HG02840 (cell line): ENCODE data around the gene CYB561D2.

Experiments
- ATAC-seq: cut with Tn5 transposase; IDR thresholded peaks from one replicate; pipeline ENCODE4 v1.9.1; 2021; ENCODE audit warnings: mild to moderate bottlenecking, moderate library complexity, moderate number of reproducible peaks; ENCODE audit not compliant: unreplicated experiment, low FRiP score

Gene CYB561D2

GRCh38 chr3:50340448-50341329 lies 10.0 kb upstream of the CYB561D2 start, which contains the start of gene RASSF1:
Gene RASSF1 (minus strand): TSS chr3:50340836. CDS start chr3:50340805, 31 bp downstream.
- no peak for ATAC-seq

DNA sequence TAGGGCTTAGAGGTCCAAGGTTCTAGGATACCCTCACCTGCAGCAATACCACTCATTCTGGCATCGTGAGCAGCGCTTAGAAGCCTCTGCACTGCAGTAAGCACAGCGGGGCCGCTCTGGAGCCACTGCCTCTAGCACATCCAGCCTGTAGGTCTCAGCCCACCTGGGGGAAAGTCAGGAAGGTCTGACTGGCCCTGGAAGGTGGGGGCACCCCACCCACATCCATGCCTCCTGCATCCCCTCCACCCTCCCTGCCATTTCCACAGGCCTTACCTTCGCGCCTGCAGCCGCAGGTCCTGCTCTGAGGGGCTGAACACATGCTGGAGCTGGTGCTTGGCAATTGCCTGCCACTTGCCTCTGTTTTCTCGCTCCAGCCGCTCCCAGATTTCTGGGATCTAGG lies 9.1 kb upstream of the CYB561D2 start:
- ATAC-seq = no peak

- ATAC-seq = no peak
Observed at GRCh38 chr3:50341996-50342650, 8.5 kb upstream of the CYB561D2 start.

GRCh38 chr3:50342813-50343633 lies 7.6 kb upstream of the CYB561D2 start:
- ATAC-seq = no peak

DNA sequence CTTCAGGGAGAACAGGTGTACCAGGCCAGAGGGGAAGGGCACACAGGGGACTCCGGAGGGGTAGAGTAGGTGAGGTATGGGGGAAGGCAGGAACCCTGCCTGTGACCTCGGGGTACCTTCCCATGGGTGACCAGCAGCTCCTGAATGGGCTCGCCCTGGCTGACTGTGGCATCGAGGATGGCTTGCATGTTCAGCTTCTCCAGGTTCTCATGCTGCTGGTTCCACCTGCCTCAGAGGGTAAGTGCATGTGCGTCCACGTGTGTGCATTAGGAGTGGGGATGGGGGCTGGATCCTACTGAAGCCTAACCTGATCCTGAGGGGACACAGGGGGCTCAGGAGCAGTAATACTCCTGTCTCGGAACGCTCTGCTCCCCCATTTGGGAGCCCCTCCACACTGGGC lies 5.7 kb upstream of the CYB561D2 start:
- no peak for ATAC-seq

- ATAC-seq = no peak
Observed at GRCh38 chr3:50345586-50346234, 5.0 kb upstream of the CYB561D2 start, which contains the start of gene ZMYND10. Gene ZMYND10 (minus strand): TSS chr3:50345732. CDS start chr3:50345579, 153 bp downstream.

DNA sequence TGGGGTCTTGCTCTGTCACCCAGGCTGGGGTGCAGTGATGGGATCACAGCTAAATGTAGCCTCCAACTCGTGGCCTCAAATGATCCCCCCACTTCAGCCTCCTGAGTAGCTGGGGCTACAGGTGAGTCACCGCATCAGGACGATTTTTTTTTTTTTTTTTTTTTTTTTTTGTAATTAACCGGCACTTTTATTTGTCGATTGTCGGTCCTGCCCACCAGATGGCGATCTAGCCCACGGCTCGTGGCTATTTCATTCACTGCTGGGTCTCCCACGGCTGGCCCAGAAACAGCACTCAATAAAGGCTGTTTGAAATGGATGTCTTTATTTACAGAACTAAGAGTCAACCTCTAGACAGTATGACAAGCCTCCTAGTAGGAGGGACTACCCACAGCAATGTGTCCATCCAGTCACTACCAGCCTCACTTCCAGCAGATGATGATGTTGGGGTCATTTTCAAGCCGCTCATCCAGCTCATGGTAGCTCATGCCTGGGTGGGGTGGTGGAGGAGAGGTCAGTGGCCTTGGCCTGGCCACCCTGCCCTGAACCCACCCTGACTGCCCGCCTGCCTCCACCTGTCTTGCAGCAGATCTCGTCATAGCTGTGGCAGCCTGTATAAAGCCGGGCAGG lies 3.4 kb upstream of the CYB561D2 start:
- ATAC-seq = no peak

DNA sequence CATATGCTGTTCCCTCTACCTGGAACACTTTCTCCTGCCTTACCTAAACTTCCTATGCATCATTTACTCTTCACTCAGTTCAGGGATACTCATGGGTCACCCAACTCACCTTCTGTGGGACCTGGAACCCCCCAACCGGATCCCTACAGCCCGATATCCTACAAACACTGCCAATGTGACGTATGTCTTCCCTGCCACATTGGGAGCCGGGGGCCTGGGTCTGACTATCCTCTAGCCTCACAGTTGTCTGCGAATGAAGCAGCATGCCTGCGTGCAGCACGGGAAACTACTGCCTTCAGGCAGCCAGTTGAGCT lies 492 bp upstream of the CYB561D2 start:
- peak; percentile 9 for ATAC-seq

GRCh38 chr3:50351323-50351697 lies 648 bp downstream of the CYB561D2 start:
- ATAC-seq = no peak

GRCh38 chr3:50352781-50353180 lies 2.1 kb downstream of the CYB561D2 start:
- no peak for ATAC-seq

DNA sequence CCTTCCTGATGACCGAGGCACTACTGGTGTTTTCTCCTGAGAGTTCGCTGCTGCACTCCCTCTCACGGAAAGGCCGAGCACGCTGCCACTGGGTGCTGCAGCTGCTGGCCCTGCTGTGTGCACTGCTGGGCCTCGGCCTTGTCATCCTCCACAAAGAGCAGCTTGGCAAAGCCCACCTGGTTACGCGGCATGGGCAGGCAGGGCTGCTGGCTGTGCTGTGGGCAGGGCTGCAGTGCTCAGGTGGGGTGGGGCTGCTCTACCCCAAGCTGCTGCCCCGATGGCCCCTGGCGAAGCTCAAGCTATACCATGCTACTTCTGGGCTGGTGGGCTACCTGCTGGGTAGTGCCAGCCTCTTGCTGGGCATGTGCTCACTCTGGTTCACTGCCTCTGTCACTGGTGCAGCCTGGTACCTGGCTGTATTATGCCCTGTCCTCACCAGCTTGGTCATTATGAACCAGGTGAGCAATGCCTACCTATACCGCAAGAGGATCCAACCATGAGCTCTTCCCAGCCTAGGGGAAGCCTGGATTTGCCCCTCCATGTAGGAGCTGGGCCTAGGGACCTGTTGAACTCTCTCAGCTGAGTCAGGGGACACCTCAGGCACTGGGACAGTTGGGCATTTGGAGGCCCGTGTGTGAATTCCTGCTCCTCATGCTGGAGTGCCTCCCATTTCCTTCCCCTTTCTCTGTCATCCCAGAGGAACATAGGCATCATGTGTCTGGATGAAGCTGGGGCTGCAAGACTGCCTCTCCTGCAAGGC lies 2.8 kb downstream of the CYB561D2 start:
- no peak for ATAC-seq

GRCh38 chr3:50354186-50354764 lies 3.6 kb downstream of the CYB561D2 start:
- ATAC-seq = no peak

DNA sequence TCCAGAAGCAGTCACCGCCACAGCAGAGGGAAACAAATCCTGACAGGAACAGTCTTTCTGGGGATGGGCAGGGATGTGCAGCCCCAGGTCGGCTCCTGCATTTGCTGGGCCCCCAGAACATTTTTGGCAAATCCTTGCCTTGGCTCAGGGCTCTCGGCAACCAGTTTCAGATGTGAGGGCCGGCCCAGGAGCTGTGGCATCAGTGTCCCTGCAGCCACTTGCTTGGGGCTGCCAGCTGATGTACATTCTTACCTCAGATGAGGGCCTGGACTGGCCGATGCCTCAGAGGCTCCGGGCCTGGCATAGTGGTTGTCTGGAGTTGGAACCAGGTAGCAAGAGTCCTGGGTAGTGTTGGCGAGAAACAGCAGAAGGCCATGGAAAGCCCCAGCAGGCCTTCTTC lies 4.2 kb downstream of the CYB561D2 start:
- ATAC-seq = no peak

- ATAC-seq = no peak
Observed at GRCh38 chr3:50355829-50356552, 5.3 kb downstream of the CYB561D2 start.

DNA sequence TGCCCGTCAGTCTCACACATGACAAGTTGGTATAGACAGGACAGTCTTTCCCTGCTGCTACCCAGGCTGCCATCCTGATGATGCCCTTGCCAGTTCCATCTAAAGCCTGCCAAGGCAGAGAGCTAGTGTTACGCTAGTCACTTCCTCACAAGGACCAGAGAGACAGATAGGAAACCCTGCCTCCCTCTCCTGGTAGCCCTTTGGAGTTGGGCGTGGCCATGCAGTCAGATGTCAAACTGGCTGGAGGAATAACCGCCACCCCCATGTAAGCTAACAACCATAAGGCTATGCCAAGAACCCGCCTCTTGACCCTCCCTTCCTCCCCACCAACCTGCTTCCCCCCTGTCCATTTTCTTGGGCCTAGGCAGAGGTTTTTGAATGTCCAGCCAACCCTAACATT lies 5.9 kb downstream of the CYB561D2 start:
- no peak for ATAC-seq

DNA sequence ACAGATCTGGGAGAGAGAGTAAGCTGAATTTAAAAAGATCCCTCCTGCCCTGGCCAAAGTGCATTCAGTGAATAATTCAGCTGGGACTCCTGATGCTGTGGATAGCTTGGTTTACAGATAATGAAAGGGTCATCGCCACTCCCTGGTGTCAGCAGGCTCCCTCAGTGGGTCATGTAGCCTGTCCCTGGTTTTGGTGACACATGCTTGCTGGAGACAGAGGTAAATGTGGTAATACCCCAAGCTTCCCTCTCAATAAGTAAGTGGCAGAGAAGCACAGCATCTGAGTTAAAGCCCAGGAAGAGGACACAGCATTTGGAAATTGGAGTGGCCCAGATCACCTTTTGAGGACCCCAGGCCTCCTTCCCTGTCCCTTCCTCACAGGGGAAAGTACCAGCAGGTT lies 6.8 kb downstream of the CYB561D2 start:
- no peak for ATAC-seq

GRCh38 chr3:50358355-50358910 lies 7.8 kb downstream of the CYB561D2 start:
- ATAC-seq = no peak
